GM12878 (cell line): ENCODE data around the gene GPM6B. TPM values are rescaled to one million over a fixed set of nuclear protein-coding genes. Genes with fewer than 3 reads are reported as not detected.

Experiments
- ATAC-seq: fragments of 200-7000 bp; cut with Tn5 transposase; 3 replicates; pipeline ENCODE4 v1.9.1; 2020; ENCODE audit warnings: mild to moderate bottlenecking, moderate library complexity
- BruUV-seq: library from RNA; stranded (reverse); fragments of 400-500 nt; replicated peaks from 2 replicates; lab custom pipeline; 2021; lab: Mats Ljungman, UMichigan
- CTCF ChIA-PET: fragments of 300-600 bp; sonication (Branson Sonifier 250); formaldehyde crosslinking; extraction: SDS; loops from one replicate; lab custom pipeline; 2021; ENCODE audit warnings: inconsistent platforms; lab: Yijun Ruan, JAX
- POLR2A ChIA-PET: fragments of 350-600 bp; formaldehyde crosslinking; extraction: SDS; loops from one replicate; lab custom pipeline; 2021; ENCODE audit warnings: inconsistent platforms; lab: Charles Lee
- RAD21 ChIA-PET: fragments of 300-600 bp; sonication (Branson Sonifier 250); formaldehyde crosslinking; loops from one replicate; lab custom pipeline; 2023; ENCODE audit warnings: antibody characterized with exemption; ENCODE audit not compliant: unreplicated experiment; lab: Charles Lee
- SMC1A ChIA-PET: fragments of 300-600 bp; sonication (Branson Sonifier 250); formaldehyde crosslinking; loops from one replicate; lab custom pipeline; 2023; ENCODE audit not compliant: unreplicated experiment, uncharacterized antibody; lab: Charles Lee
- DNase-seq: peaks from one replicate; pipeline ENCODE4 v3.0.0-alpha.2; 2011; ENCODE audit warnings: low read depth, low spot score
- FAIRE-seq: peaks from 3 replicates; lab custom pipeline; 2011; peaks lifted over from hg19 to GRCh38; lab: Jason Lieb, UNC
- H2AFZ ChIP-seq: 2 replicates; pipeline ENCODE4 v1.6.0; 2011; ENCODE audit warnings: low read depth, low read length, control low read depth; ENCODE audit not compliant: control insufficient read depth
- H3K27ac ChIP-seq: 2 replicates; pipeline ENCODE4 v1.5.1; 2011; ENCODE audit warnings: control low read depth; ENCODE audit not compliant: control insufficient read depth, insufficient read depth
- H3K27me3 ChIP-seq, 2 experiments: replicated peaks in 1 of 2; 2 replicates each; pipeline versions ENCODE4 v1.6.0 to v1.6.1; 2011; ENCODE audit warnings: low read length in 1 of 2; ENCODE audit not compliant: control insufficient read depth in 2 of 2, insufficient read depth in 2 of 2
- H3K36me3 ChIP-seq, 2 experiments: 2 replicates each; pipeline ENCODE4 v1.5.1; 2011; ENCODE audit warnings: low read length in 1 of 2; ENCODE audit not compliant: control insufficient read depth in 2 of 2, insufficient read depth in 2 of 2
- H3K4me1 ChIP-seq: 2 replicates; pipeline ENCODE4 v1.6.1; 2011; ENCODE audit warnings: mild to moderate bottlenecking, low read length, moderate library complexity, mixed read lengths; ENCODE audit not compliant: control insufficient read depth, insufficient read depth
- H3K4me2 ChIP-seq: 2 replicates; pipeline ENCODE4 v1.6.0; 2011; ENCODE audit warnings: control low read depth; ENCODE audit not compliant: control insufficient read depth, insufficient read depth
- H3K4me3 ChIP-seq: fragments of 200-600 bp; sonication (generic); 2 replicates; pipeline ENCODE4 v1.5.1; 2016
- H3K79me2 ChIP-seq: 2 replicates; pipeline ENCODE4 v1.6.0; 2011; ENCODE audit warnings: low read length; ENCODE audit not compliant: control insufficient read depth, insufficient read depth
- H3K9ac ChIP-seq: 2 replicates; pipeline ENCODE4 v1.8.0; 2011; ENCODE audit warnings: low read length, control low read depth, mixed read lengths; ENCODE audit not compliant: control insufficient read depth, insufficient read depth
- H3K9me3 ChIP-seq: replicated peaks from 3 replicates; pipeline ENCODE4 v1.5.1; 2011; ENCODE audit warnings: mild to moderate bottlenecking, low read length; ENCODE audit not compliant: control insufficient read depth, insufficient read depth
- H4K20me1 ChIP-seq: 2 replicates; pipeline ENCODE4 v1.6.0; 2011; ENCODE audit not compliant: control insufficient read depth, insufficient read depth
- NFIC ChIP-seq: IDR thresholded peaks from 2 replicates; pipeline ENCODE4 v1.6.1; 2012; ENCODE audit warnings: low read depth, mild to moderate bottlenecking, inconsistent platforms, low read length, moderate library complexity
- NFYB ChIP-seq: IDR thresholded peaks from 2 replicates; pipeline ENCODE4 v1.6.1; 2011; ENCODE audit warnings: low read depth, mild to moderate bottlenecking, low read length, improper control_type of control experiment, moderate library complexity; ENCODE audit not compliant: insufficient read depth
- NR2C1 ChIP-seq: fragments of 450-650 bp; IDR thresholded peaks from 2 replicates; pipeline ENCODE4 v1.6.1; 2017; ENCODE audit warnings: antibody characterized with exemption, mild to moderate bottlenecking, moderate library complexity
- SMC3 ChIP-seq: IDR thresholded peaks from 2 replicates; pipeline ENCODE4 v1.6.1; 2011; ENCODE audit warnings: low read length, improper control_type of control experiment, borderline replicate concordance
- ZBED1 ChIP-seq: IDR thresholded peaks from 2 replicates; pipeline ENCODE4 v1.6.1; 2016; ENCODE audit warnings: borderline replicate concordance
- WGBS: methylation state at CpG from one replicate; pipeline ENCODE4 v1.1.6; 2016; ENCODE audit warnings: low lambda C conversion rate; ENCODE audit not compliant: insufficient replicate concordance, insufficient coverage; ENCODE audit errors: missing lambda C conversion rate; 5-methylcytosine and 5-hydroxymethylcytosine counted together
- in situ Hi-C: fragments of 300-500 bp; cut with MboI; formaldehyde crosslinking; loops from 9 replicates; pipeline ENCODE4 v1.14.3; 2018; ENCODE audit warnings: mixed read lengths
- intact Hi-C: fragments of 100-400 bp; cut with micrococcal nuclease; formaldehyde crosslinking; loops from one replicate; pipeline ENCODE4 v1.14.2; 2022; ENCODE audit not compliant: unreplicated experiment
- polyA plus RNA-seq, 11 experiments: library from polyadenylated mRNA; depleted of rRNA in 4 of 11; unstranded in 6 of 11; stranded (reverse) in 5 of 11; fragments of >200 nt; fragmentation: Nextera tagmentation in 4 of 11; fragmentation: Illumina TruSeq in 1 of 11; extraction: Ambion mirVana in 4 of 11; extraction: Trizol in 1 of 11; gene quantifications; 1 replicate in 1 of 11; 2 replicates in 10 of 11; pipeline versions ENCODE4 v1.2.1 to v1.2.3, GENCODE V29; 2011 to 2016; ENCODE audit warnings: inconsistent platforms in 2 of 11, missing spikeins in 2 of 11, low read depth in 1 of 11
- total RNA-seq, 4 experiments: library from RNA; depleted of rRNA in 3 of 4; stranded (reverse); fragments of >200 nt in 3 of 4; fragmentation: Illumina TruSeq in 1 of 4; extraction: Trizol in 1 of 4; gene quantifications; 2 replicates each; pipeline versions ENCODE4 v1.2.1 to v1.2.3, GENCODE V29; 2013 to 2021
- TF ChIP-seq, protein P1 (sequence below): fragments of 450-650 bp; formaldehyde crosslinking; IDR thresholded peaks from 2 replicates; pipeline ENCODE4 v1.4.0; 2022; ENCODE audit warnings: mild to moderate bottlenecking, moderate library complexity
- TF ChIP-seq, protein P2 (sequence below): fragments of 150-350 bp; IDR thresholded peaks from 2 replicates; pipeline ENCODE4 v1.6.1; 2016; ENCODE audit warnings: low read depth, low read length

The GPM6B gene
- total and polyA plus RNA-seq, 10 of the 15 experiments (the other 5 are each of a cell fraction or from before 2014, with no cell fraction given): 0.01 to 2.6 (median 0.37) TPM; not detected in 2

DNA sequence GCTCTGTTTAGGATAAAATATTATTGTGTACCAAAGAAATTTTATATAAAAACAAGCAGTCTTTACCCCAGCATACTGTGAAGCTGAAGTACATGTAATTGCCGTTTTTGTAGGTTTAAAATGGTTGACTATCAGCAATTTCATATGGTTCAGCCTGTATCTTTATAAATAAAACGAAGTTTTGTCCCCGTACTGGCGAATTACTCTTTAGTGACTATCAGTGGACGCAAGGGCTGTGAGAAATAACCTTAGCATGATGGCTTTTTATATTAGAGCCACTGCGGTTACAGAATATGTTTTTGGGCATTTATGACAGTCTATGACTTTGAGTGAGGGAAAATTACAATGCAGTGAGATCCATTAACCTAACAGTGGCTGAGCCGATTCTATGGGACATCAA lies 1.2 kb downstream of the GPM6B start:
- TF ChIP-seq NFIC: no peak
- no peak for TF ChIP-seq NFYB
- TF ChIP-seq, protein P1, sequence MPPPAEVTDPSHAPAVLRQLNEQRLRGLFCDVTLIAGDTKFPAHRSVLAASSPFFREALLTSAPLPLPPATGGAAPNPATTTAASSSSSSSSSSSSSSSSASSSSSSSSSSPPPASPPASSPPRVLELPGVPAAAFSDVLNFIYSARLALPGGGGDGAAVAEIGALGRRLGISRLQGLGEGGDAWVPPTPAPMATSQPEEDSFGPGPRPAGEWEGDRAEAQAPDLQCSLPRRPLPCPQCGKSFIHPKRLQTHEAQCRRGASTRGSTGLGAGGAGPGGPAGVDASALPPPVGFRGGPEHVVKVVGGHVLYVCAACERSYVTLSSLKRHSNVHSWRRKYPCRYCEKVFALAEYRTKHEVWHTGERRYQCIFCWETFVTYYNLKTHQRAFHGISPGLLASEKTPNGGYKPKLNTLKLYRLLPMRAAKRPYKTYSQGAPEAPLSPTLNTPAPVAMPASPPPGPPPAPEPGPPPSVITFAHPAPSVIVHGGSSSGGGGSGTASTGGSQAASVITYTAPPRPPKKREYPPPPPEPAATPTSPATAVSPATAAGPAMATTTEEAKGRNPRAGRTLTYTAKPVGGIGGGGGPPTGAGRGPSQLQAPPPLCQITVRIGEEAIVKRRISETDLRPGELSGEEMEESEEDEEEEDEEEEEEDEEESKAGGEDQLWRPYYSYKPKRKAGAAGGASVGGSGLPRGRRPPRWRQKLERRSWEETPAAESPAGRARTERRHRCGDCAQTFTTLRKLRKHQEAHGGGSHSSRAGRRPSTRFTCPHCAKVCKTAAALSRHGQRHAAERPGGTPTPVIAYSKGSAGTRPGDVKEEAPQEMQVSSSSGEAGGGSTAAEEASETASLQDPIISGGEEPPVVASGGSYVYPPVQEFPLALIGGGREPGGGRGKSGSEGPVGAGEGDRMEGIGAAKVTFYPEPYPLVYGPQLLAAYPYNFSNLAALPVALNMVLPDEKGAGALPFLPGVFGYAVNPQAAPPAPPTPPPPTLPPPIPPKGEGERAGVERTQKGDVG (CRISPR knock-in tag): no peak
- no peak for TF ChIP-seq SMC3
- TF ChIP-seq, protein P2, sequence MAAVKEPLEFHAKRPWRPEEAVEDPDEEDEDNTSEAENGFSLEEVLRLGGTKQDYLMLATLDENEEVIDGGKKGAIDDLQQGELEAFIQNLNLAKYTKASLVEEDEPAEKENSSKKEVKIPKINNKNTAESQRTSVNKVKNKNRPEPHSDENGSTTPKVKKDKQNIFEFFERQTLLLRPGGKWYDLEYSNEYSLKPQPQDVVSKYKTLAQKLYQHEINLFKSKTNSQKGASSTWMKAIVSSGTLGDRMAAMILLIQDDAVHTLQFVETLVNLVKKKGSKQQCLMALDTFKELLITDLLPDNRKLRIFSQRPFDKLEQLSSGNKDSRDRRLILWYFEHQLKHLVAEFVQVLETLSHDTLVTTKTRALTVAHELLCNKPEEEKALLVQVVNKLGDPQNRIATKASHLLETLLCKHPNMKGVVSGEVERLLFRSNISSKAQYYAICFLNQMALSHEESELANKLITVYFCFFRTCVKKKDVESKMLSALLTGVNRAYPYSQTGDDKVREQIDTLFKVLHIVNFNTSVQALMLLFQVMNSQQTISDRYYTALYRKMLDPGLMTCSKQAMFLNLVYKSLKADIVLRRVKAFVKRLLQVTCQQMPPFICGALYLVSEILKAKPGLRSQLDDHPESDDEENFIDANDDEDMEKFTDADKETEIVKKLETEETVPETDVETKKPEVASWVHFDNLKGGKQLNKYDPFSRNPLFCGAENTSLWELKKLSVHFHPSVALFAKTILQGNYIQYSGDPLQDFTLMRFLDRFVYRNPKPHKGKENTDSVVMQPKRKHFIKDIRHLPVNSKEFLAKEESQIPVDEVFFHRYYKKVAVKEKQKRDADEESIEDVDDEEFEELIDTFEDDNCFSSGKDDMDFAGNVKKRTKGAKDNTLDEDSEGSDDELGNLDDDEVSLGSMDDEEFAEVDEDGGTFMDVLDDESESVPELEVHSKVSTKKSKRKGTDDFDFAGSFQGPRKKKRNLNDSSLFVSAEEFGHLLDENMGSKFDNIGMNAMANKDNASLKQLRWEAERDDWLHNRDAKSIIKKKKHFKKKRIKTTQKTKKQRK: no peak
- no peak for TF ChIP-seq ZBED1
- no peak for TF ChIP-seq NR2C1
- 39% methylated on average over 7 of the region's 7 CpGs for WGBS
- Histone ChIP-seq H3K27ac (no peak overlapping the region), H3K9ac (no peak overlapping the region), H3K36me3 (no peaks in the 10 kb centered on the region), H2AFZ (no peak overlapping the region), H3K4me3 (no peak overlapping the region), H3K4me2 (no peak overlapping the region), H3K79me2 (no peaks in the 10 kb centered on the region), H4K20me1 (no peaks in the 10 kb centered on the region), H3K27me3 (no peaks in the 10 kb centered on the region; a peak in 1 of 4 replicates), H3K4me1 (no peaks in the 10 kb centered on the region), H3K9me3 (no peaks in the 10 kb centered on the region)
- in situ Hi-C loops: no loop called here
- ChIA-PET CTCF (no interaction called here), POLR2A (no interaction called here), SMC1A (interaction anchor here (1.1 to 1.5 kb wide), 3 partner anchors 8 to 20 kb away, joined by 3 read pairs; no protein-coding TSS in a partner anchor), RAD21 (no interaction called here)
- DNase-seq: no peak
- intact Hi-C loops: no loop called here
- no peak for ATAC-seq
- BruUV-seq: no TSS peak
- no peak for FAIRE-seq
